ENCODE data around the gene CLSTN2.

Gene CLSTN2

DNA sequence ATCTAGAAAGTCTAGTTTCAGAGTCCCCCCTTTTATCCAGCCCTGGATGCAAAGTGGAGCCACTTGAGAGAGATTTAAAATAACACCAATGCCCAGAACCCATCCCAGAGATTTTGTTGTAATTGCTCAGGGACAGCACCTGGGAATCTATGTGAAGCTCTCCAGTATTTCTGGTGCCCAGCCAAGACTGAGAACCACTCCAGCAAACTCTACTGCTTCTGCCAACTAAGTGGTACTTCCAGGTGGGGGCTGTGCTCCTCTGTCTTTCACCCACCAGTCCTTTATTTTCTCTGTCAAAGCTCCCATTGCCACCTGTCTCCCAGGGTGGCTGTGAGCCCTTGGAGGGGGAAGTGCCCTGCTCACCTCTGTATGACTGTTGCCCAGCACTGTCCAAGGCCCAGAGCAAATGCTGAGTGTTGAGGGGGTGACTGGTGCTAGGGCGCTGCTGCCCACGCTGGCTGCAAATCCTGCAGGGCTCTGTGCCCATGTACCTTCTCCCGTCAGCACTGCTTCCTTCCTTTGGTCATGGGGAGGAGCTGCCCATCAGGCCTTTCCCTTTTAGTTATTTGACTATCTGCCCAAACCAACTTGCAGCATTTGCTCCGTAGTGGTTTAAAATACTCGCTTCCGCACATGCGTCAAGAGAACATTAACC lies 9.4 kb downstream of the CLSTN2 start:
- DNase-seq, result no peak

DNA sequence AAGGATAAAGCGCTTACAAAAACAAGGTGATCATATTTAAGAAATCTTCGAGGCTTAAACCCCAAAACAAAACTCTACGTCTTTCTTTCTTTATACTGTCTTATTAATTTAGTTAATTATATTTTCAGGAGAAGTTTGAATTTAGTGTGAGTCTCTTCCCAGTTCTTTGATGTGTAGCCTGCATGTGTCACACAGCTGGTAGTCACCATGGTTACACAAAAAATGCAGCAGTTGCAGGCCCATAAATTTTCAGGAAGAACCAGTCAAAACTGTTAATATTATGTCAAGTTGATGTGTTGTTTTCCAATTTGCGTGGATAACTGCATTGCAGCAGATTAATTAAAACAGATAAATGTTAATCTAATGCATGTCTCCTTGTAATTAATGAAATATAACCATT lies 10.4 kb downstream of the CLSTN2 start:
- DNase-seq, result no peak

DNA sequence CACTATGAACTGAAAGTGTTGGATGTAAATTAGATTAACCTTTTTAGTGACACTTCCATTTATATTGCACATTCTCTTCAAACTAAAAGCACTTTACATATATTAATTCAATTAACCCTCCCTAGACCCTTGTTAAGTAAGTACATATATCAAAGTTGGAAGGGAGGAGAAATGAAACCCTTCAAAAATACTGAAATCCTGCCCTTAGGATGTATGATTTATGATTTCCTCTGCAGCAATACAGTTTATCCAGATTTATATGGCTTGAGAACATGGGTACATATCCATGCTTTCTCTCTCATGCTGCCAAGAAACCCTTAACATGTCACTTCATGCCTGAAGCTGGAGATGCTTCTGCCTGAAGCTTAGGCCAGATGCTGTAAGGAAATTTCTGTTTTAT lies 11.0 kb downstream of the CLSTN2 start:
- no peak for DNase-seq

DNA sequence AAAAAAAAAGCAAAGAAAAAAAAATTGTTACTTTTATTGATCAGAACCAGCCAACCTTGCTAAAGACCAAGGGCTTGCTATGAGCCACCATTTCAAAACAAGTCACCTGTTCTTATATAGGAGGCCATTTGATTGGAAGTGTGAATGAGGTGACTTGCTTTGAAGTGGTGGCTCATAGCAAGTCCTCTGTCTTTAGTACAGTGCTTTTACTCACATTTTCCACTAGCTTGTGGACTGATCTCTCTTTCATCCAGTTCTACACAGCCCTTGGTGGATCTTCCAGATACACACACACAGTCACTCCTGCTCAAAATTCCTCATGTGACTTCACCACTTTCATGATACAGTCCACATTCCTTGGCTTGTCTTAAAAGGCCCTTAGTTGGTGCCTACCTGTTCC lies 13.5 kb downstream of the CLSTN2 start:
- no peak for DNase-seq

DNA sequence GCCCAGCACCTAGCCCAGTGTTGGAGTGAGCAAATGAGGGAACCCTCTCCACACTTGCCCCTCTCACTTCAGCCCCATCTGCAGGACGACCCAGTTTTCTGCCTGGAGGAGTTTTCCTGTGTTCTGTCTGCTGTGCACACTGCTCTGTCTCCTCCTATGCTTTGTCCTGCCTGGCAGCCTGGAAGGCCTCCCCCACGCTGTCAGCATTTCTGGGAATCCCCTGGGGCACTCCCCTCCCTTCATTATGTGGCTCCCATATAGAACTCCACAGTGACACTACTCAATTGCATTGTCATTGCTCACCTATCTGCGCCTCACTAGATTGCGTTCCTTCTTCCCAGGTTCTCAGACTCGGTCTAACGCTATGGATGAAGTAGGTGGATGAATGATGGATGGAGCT lies 13.9 kb downstream of the CLSTN2 start:
- DNase-seq, result no peak

DNA sequence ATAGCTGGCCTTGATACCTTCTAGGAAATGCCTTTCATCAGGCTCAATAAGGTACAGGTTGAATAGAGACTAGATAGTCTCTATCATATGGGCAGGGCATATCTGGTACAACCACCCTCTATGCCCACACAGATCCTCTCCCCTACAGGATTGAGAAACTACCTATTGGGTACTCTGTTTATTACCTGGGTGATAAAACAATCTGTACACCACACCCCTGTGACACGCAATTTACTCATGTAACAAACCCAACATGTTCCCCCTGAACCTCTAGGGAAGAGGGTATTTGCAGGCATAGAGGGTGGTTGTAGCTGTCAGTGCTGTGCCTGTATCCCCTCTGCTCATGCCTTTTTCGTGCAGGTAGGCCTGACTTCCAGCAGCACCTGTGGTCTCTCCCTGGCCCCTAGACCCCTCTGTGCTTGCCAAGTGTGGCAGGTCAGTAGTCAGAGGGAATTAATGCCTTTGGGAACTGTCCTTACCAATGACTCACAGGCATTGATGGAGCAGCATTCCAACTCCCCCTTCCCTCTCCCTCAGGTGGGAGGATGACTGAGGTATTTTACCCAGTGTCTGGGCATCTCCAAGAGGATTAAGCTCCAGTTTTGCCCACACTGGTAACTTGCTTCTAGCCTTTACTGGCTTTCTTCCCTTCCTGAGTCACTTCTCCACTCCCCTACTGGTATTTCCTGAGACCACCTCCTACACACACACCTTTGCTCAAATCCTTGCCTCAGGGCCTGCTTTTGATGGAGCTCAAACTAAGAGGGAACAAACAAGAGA lies 18.3 kb downstream of the CLSTN2 start:
- DNase-seq, result no peak

DNA sequence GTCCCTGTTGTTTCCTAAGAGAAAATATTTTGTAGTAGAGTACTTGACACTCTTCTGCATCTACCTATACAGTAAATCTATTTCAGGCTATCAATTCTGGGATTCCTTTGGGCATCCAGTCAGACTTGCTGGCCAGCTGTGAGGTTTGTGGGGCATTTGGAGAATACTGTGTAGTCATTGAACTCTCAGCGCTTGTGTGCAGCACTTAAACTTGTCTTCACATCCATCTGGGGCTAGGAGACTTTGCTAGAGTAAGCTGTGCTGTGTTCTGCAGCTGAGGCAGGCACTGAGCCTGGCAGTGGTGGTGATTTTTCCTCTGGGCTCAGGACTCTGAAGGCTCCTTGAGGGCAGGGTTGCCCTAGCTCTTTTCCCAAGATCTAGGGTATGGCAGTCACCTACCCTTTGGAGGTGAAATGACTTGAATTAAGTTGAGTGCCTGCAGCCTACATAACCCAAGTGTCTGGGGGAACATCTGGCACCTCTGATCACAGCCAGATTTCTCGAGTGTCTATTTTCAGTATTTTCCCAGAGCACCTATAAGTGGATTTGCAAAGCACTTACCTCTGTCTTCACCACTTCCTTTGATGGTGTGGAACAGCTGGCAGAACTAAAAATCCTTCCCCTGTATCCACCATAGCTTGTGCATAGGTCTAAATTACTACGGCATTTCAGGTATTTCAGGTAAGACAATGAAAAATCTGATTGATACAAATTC lies 19.3 kb downstream of the CLSTN2 start:
- no peak for DNase-seq

DNA sequence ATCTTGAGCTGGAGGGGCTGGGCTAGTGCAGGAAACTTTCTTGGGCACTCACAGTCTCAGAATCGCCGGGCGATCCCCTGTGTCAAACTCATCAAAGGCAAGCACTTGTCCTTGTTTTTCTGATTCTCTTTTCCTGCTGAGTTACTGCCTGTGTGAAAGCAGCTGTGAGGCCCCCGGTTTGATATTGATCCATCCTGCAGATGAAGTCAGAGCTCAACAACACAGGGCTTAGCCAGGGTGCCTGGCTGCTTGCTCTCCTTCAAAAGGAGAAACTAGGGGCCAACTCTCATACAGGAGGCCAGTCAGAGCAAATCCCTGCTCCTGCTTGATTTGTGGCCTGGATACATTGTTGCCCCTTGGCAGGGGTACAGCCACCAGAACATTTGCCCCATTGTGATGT lies 22.9 kb downstream of the CLSTN2 start:
- DNase-seq, result peak; percentile 50

DNA sequence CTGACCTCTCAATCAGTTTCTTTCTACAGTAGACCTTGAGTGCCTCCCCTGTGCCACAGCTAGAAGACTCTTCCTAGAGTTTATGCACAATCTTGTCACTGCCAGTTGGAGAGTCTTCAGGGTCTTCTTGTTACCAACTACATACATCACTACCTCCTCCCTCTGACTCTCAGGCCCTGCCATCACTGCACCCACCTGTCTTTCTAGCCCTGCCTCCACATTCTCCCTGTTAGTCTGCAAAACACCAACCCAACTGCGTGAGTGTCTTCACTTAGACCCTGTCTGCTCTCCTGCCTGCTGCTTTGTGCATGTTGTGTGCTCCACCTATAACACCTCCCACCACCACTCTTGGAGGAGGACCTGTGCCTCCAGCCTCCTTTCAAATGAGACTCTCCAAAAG lies 34.4 kb downstream of the CLSTN2 start:
- no peak for DNase-seq

DNA sequence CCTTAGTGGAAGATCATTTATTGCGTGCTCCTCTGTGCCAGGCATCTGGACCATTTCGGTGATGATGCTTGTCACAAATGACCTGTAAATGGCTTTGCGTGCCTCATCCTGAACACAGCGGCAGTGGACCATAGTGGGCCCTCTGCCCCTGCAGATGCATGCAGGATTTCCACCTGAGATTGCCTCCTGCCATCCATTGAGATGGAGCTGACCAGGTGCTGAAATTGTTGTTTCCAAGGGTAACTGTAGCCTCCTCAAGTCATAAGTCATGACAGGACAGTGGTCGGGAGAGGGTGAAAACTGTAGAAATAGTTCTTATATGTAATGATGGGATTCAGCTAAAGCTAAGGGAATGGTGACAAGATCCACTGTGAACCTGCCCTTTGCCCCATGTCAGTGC lies 35.5 kb downstream of the CLSTN2 start:
- DNase-seq, result no peak

DNA sequence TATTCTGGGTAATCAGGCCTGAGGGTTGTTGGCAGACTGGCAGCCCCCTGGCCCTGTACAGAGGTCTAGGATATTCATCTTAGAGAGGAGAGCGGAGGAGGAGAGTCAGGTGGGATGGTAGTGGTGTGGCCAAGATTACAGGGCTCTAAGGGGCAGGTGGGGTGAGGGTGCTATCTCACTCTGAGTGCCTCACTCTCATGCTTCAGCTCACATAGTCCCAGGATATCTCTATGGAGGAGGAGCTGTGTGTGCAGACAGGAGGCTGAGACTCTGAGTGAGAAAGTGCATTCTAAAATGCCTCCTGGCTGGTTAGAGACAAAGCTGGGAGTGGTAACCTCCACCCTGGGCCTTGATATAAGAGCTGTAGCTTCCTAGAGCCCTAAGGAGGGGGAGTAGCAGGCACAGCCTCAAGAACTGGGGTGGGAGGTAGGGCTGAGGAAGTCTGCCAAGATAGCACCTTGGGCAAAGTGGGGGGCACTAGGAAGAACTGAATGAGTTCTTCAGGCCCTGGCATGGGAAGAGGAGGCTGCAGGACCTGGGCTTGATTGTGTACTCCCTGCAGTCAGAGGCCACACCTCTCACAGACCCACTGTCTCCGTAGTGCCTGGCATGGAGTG lies 39.9 kb downstream of the CLSTN2 start:
- no peak for DNase-seq

DNA sequence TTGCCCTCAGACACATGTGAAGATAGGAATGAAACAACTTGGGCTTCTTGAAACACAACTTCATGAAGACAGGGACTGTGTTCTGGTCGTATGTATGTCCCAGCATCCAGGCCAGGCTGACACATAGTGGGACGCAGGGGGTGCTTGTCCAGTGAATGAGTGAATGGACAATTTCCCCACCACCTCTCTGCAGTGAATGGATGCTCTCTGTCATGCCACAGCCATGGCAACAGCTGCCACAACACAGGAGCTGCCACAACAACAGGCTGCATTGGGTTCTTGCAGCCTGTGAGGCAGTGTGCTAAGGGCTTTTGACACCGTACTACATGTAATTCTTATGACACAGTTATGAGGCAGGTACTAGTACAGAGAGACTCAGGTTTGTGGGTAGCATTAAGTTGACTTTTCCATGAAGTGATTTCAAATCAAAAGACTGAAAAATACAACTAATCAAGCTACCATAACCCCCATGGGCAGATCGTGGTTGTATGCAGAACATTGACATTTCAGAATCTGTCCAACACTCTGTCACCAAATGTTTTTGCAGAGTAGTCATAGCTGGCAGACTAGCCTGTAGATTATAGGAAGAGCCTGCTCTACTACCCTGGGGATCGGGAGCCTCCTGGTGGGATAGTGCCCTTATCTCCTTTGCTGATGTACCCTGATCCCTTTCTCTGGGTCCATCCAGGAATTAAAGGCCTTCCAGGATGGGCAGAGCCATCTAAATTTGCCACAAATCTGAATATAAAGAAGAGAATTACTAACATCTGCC lies 40.8 kb downstream of the CLSTN2 start:
- DNase-seq, result no peak

DNA sequence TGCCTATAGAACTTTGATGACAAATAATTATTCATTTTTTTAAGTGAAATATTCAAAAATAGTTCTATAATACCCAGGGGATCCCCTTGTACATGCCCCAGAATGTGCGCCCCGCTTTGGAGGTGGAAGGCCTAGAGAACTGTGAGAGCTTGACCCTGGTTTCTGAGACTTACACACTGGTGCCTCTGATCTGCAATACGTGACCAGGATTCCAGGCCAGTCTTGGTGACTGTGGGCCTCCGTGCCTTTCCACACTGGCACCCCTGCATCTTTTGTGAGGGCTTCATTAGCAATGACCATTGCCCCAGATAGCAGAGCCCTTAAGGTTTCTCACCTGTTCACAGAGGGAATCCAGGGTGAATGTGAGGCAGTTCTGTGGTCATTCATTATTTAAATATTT lies 44.0 kb downstream of the CLSTN2 start:
- no peak for DNase-seq

DNA sequence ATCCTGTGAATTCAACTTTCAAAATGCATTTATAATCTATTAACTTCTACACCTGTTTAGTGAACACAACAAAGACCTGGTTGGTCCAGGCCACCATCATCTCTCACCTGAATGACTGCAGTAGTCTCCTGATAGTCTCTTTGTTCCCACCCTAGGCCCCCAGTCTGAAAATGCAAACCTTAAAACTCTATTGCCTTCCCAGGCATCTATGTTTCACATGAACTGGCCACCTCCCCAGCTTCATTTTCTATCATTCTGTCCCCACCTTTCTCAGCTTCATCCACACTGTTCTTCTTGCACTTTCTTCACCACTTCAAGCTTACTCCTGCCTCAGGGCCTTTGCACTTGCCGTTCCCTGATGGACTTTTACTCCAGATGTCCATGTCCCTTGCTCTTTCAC lies 45.0 kb downstream of the CLSTN2 start:
- no peak for DNase-seq

DNA sequence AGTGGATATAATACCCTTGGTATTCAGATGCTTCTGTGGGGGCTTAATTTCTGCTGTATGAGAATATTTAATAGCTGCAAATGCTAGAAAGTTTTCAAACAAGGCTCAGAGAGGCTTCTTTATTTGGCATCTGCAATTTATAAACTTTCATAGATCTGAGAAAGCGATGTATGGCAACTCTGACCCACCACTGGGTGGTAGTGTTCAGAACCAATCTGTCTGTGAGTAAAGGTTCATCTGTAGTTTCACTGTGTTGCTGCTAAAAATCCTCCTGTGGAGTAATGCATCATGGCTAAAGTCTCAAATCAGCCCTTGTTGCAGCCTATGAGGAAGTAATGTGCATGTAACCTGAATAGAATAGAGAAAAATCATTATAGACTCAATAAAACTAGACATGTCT lies 47.4 kb downstream of the CLSTN2 start:
- no peak for DNase-seq

DNA sequence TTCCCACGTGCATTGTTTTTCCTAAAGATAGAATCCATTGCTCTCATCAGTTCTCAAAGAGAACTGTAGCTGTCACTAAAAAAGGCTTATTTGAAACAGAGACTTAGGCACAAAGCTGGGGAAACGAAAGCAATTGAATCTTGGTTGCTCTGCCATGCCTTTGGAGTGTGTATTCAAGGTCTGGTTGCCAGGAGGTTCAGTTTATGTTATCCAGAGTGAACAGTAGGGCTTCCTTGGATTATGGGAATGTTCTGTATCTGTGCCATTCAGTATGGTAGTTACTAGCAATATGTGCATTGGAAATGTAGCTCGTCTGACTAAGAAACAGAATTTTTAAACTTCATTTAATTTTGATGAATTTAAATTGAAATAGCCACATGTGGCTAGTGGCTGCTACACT lies 50.6 kb downstream of the CLSTN2 start:
- DNase-seq, result no peak

DNA sequence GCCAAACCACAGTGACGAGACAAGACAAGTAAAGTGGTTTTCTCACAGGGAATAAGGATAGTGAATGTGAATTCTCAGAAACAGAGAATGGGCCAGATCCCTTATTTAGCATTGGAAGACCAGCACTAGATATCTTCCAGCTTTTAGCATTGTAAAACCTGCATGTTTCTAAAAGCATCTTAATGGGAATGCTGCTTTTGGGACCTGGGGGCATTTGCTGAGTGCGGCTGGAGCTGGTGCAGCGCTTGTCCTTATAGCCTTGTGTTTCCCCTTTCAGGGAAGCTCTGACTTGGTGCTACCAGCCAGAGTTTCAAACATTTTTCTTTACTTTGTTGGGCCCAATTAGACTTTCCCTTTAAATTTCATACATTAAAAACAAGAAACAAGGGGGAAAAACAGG lies 52.9 kb downstream of the CLSTN2 start:
- DNase-seq, result no peak

DNA sequence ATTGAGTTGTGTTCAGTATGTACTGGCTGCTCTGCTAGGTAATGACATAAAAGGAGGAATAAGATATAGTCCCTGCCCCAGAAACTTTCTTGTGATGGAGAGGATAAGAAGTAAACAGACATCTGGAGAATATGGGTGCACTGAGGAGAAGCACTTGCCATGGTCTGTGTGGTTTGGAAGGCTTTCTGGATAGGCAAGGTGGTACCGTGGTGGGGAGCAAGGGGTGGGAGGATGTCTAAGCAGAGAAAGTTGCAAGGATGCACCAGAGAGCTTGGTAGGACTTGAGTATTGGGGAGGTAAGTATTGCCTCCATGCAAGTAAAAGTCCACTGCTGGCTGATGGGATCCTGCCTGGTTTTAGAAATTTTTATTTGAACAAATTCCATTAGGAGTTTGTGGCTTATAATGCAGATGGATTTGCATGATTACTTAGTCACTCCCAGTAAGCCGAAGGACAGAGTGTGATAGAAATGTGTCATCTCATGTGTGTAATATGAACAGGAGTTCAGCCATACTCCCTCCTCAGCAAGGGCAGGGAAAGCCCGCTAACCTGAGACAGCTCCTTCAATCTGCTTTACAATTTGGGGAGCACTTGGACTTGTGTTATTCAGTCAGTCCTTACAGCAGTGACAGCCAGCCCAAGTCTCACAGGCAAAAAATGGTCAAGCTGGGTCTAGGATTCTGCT lies 53.6 kb downstream of the CLSTN2 start:
- no peak for DNase-seq

DNA sequence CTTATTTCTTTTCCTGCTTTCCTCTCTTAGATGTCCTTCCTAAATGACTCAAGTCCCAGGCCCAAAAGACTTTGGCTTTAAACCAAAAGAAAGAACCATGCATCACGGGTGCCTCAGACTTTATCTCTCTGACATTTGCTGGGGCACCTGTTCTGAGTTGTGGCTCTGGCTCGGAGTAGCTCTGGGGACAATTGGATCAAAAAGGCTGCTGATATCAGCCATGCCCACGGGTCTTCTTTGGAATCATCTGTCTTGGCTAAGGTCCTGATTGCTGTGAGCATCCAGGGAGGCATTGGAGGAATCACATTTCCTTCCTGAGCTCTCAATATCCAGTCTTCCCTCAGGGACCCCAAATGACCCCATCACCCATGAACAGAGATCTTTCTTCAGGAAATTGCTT lies 59.9 kb downstream of the CLSTN2 start:
- DNase-seq, result no peak

DNA sequence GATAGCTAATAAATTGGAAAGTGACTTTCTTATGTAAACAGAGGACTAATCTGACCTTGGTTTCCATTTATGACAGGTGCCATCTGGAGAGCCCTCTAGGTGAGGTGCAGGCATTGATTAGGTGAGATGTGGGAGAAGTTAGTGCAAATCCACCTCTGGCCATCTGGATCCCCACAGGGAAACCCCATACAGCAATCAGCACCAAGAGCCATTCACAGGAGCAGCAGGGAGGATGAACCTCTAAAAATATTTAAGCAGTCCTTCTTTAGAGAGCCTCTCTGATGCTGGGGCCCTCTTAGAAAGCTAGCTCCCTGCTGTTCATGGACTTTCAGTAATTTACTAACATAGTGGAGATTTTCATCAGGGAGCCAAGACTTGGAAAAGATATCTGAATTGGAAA lies 69.3 kb downstream of the CLSTN2 start:
- no peak for DNase-seq

DNA sequence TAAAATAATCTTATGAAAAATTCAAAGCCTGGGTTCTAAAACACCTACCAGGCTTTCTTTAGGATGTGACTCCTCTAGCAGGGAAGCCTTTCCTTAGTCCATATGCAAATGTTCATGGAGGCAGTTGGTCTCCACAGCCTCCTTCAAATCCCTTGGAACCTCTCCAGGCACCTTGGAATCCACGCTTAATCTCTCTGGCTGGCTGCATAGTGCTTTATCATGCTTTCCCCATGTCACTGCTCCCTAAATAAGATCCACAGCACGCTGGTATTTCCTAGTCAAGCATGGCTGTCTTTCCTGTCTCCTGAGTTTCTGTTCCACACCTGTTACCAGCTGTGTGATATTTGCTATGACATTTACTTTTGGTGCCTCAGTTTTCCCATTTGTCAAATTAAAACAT lies 71.3 kb downstream of the CLSTN2 start:
- no peak for DNase-seq

DNA sequence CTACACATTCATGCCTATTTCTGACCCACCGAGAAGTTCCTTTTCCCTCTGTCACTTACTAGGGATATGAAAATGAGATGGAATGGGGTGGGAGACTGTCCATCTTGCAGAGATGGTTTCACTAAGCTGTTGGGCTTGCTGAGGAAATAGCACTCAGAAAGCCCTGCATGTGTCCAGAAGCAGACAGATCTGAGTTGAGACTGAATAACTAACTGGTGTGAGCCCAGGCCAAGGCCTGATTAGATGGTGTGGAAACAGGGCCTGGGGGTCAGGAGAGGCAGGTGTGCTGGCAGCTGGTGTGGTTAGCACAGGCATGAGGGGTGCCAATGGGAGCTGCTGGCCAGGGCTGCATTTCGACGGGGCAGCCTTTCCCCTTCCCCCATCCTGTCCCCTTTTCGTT lies 72.1 kb downstream of the CLSTN2 start:
- DNase-seq, result no peak
